Measurements from ENCODE around the gene AGR3. TPM values are rescaled to one million over a fixed set of nuclear protein-coding genes. Genes with fewer than 3 reads are reported as not detected.

The AGR3 gene
- polyA plus RNA-seq, 1 donor from 2014 or later, result not detected

GRCh38 chr7:16839646-16840045 is 42.1 kb downstream of the AGR3 start:
- TF ChIP-seq, protein P1, sequence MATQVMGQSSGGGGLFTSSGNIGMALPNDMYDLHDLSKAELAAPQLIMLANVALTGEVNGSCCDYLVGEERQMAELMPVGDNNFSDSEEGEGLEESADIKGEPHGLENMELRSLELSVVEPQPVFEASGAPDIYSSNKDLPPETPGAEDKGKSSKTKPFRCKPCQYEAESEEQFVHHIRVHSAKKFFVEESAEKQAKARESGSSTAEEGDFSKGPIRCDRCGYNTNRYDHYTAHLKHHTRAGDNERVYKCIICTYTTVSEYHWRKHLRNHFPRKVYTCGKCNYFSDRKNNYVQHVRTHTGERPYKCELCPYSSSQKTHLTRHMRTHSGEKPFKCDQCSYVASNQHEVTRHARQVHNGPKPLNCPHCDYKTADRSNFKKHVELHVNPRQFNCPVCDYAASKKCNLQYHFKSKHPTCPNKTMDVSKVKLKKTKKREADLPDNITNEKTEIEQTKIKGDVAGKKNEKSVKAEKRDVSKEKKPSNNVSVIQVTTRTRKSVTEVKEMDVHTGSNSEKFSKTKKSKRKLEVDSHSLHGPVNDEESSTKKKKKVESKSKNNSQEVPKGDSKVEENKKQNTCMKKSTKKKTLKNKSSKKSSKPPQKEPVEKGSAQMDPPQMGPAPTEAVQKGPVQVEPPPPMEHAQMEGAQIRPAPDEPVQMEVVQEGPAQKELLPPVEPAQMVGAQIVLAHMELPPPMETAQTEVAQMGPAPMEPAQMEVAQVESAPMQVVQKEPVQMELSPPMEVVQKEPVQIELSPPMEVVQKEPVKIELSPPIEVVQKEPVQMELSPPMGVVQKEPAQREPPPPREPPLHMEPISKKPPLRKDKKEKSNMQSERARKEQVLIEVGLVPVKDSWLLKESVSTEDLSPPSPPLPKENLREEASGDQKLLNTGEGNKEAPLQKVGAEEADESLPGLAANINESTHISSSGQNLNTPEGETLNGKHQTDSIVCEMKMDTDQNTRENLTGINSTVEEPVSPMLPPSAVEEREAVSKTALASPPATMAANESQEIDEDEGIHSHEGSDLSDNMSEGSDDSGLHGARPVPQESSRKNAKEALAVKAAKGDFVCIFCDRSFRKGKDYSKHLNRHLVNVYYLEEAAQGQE (IDR thresholded peaks at IDR 0.05; ENCODE audit: borderline replicate concordance), result no peak
- no peak for TF ChIP-seq TAF1 (IDR thresholded peaks at IDR 0.05; ENCODE audit: low read depth)
- TF ChIP-seq POLR2AphosphoS5 (IDR thresholded peaks at IDR 0.05), result no peak
- no peak for TF ChIP-seq SMC3 (conservative IDR thresholded peaks at IDR 0.05; ENCODE audit: poor library complexity)
- TF ChIP-seq EP300 (conservative IDR thresholded peaks at IDR 0.05; ENCODE audit: poor library complexity, severe bottlenecking), result no peak
- TF ChIP-seq MXI1 (conservative IDR thresholded peaks at IDR 0.05; ENCODE audit: poor library complexity, severe bottlenecking), result no peak
- no peak for TF ChIP-seq EZH2 (IDR thresholded peaks at IDR 0.05; ENCODE audit: borderline replicate concordance, insufficient read depth, low read length, poor library complexity, severe bottlenecking)
- TF ChIP-seq CTCF (IDR thresholded peaks at IDR 0.05; ENCODE audit: poor library complexity, severe bottlenecking), result no peak
- TF ChIP-seq RAD21 (conservative IDR thresholded peaks at IDR 0.05), result no peak
- H2AFZ ChIP-seq (ENCODE audit: low read depth, low read length), result no peak overlapping the region
- H3K9me3 ChIP-seq (ENCODE audit: low read length), result no peaks in the 10 kb centered on the region
- no peaks in the 10 kb centered on the region for H4K20me1 ChIP-seq (ENCODE audit: insufficient read depth)
- H3K36me3 ChIP-seq (ENCODE audit: insufficient read depth, low read length), result no peaks in the 10 kb centered on the region
- no peak overlapping the region for H3K9ac ChIP-seq (ENCODE audit: low read length)
- no peak overlapping the region for H3K4me2 ChIP-seq (ENCODE audit: low read length)
- no peaks in the 10 kb centered on the region for H3F3A ChIP-seq (ENCODE audit: insufficient read depth, low read length, poor library complexity, severe bottlenecking)
- no peaks in the 10 kb centered on the region for H3K9me2 ChIP-seq (ENCODE audit: insufficient read depth, low read length)
- no peak overlapping the region for H3K4me3 ChIP-seq (ENCODE audit: low read length)
- no peak overlapping the region for H3K27ac ChIP-seq (ENCODE audit: low read length)
- no peaks in the 10 kb centered on the region for H3K27me3 ChIP-seq (ENCODE audit: insufficient read depth, low read depth, low read length)
- H3K79me2 ChIP-seq (replicated peaks; ENCODE audit: insufficient read depth, low read length), result no peaks in the 10 kb centered on the region

DNA sequence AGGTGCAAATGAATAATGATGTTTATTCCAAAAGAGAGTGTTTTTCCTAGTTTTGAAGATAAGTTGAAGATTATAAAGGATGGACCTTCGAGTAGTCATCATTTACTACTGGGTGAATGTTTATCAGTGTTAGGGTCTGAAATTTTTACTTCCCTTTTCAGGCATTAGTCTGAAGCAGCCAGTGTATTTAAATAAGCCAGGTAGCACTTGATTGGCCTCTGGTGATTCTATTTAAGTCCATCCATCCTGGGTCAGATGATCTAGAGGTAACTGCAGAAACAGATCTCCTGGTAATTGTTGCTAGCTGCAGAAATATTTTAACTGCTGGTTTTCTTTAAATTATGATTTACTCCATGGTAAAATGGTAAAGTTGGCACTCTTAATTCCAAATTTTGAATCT is 42.9 kb downstream of the AGR3 start:
- no peaks in the 10 kb centered on the region for H3K9me2 ChIP-seq (ENCODE audit: insufficient read depth, low read length)
- no peak for TF ChIP-seq POLR2AphosphoS5 (IDR thresholded peaks at IDR 0.05)
- TF ChIP-seq TAF1 (IDR thresholded peaks at IDR 0.05; ENCODE audit: low read depth), result no peak
- no peak for TF ChIP-seq SMC3 (conservative IDR thresholded peaks at IDR 0.05; ENCODE audit: poor library complexity)
- TF ChIP-seq MXI1 (conservative IDR thresholded peaks at IDR 0.05; ENCODE audit: poor library complexity, severe bottlenecking), result no peak
- TF ChIP-seq EP300 (conservative IDR thresholded peaks at IDR 0.05; ENCODE audit: poor library complexity, severe bottlenecking), result no peak
- TF ChIP-seq, protein P1 (IDR thresholded peaks at IDR 0.05; ENCODE audit: borderline replicate concordance), result no peak
- no peak for TF ChIP-seq RAD21 (conservative IDR thresholded peaks at IDR 0.05)
- no peak for TF ChIP-seq CTCF (IDR thresholded peaks at IDR 0.05; ENCODE audit: poor library complexity, severe bottlenecking)
- no peak for TF ChIP-seq EZH2 (IDR thresholded peaks at IDR 0.05; ENCODE audit: borderline replicate concordance, insufficient read depth, low read length, poor library complexity, severe bottlenecking)
- H3K4me3 ChIP-seq (ENCODE audit: low read length), result no peak overlapping the region
- no peaks in the 10 kb centered on the region for H4K20me1 ChIP-seq (ENCODE audit: insufficient read depth)
- H3K79me2 ChIP-seq (replicated peaks; ENCODE audit: insufficient read depth, low read length), result no peaks in the 10 kb centered on the region
- no peaks in the 10 kb centered on the region for H3K27me3 ChIP-seq (ENCODE audit: insufficient read depth, low read depth, low read length)
- H3K36me3 ChIP-seq (ENCODE audit: insufficient read depth, low read length), result no peaks in the 10 kb centered on the region
- H2AFZ ChIP-seq (ENCODE audit: low read depth, low read length), result no peak overlapping the region
- H3K9me3 ChIP-seq (ENCODE audit: low read length), result no peaks in the 10 kb centered on the region
- no peak overlapping the region for H3K4me2 ChIP-seq (ENCODE audit: low read length)
- no peak overlapping the region for H3K9ac ChIP-seq (ENCODE audit: low read length)
- no peak overlapping the region for H3K27ac ChIP-seq (ENCODE audit: low read length)
- no peaks in the 10 kb centered on the region for H3F3A ChIP-seq (ENCODE audit: insufficient read depth, low read length, poor library complexity, severe bottlenecking)

All from neural cell (in vitro differentiated cells).